ENCODE measurements around the gene LDLRAD2.

GRCh38 chr1:21842606-21843162 lies 30.6 kb downstream of the LDLRAD2 start:
- TF ChIP-seq EP300 (IDR thresholded peaks at IDR 0.05): no peak
- no peak for TF ChIP-seq JUN (IDR thresholded peaks at IDR 0.05)
- no peak for TF ChIP-seq CTCF (IDR thresholded peaks at IDR 0.05)
- no peak for TF ChIP-seq CEBPB (IDR thresholded peaks at IDR 0.05)

Data from A549 (cell line).